SK-N-DZ (cell line): ENCODE results near the gene RSAD1.
"Not testable (repeated sequence)": the region's sequence is repeated elsewhere in the genome, so short reads cannot be mapped to it uniquely, and the experiment has no call there.

ENCODE experiments used
- DNase-seq: peaks from one replicate; pipeline ENCODE4 v3.0.0-alpha.2; 2015; ENCODE audit warnings: low spot score

Gene RSAD1

DNA sequence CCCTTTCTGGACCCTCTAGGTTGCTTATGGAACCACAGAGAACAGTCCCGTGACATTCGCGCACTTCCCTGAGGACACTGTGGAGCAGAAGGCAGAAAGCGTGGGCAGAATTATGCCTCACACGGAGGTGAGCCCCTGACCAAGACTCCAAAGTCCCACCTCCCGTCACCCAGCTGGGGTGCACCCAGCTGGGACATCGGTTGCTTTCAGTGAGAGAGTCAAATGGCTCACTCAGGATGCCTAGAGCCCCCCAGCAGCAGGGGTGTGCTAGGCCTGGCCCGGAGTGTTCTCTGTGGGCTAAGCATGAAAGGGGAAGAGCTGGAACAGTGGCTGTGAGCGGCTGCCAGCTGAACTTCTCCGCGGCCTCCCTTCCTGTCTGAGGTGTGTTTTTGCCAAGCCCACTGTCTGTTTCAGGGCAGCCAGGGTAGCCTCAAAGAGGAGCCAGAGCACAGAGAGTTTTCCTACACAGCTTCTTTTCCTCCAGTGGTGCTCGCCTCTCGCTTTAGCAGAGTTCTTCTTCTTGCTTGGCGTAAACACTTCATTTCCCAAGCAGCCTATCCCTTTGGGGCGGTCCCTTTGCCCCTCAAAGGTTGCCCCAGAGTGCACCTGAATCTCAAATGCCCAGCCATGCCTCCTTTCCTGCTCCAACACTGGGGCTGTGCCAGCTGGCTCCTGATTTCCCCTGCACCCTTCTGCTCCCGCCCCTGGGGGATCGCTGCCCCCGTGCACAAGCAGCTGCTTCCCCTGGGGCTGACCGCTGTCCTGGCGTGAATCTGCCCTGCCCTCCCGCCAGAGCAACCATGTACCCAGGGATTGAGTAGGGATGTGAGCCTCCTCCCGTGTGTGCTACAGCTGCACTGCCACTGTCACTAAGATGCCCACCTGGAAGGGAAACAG, 7.4 kb upstream of the RSAD1 start:
- no peak for DNase-seq

DNA sequence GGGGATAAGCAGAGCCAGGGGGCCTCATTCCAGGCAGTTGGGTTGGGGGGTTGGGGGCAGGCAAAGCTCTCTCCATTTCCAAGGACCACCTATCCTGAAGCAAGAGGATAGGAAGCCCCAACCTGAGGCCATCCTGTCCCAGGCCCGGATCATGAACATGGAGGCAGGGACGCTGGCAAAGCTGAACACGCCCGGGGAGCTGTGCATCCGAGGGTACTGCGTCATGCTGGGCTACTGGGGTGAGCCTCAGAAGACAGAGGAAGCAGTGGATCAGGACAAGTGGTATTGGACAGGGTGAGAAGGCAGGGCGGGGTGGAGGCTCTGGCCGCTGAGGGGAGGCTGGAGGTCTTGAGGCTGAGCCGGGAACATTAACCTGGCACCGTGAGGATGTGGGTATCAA, 6.4 kb upstream of the RSAD1 start:
- no peak for DNase-seq

DNA sequence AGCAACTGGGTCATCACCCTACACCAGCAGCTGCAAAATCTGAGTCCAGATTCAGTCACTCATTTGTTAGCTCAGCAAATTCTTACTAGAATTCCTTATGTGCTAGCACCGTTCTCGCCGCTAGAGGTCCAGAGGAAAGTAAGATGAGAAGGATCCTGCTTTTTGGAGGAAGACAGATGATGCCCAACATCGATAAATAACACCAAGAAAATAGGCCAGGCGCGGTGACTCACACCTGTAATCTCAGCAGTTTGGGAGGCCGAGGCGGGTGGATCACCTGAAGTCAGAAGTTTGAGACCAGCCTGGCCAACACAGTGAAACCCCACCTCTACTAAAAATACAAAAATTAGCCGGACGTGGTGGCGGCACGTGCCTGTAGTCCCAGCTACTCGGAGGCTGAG, 5.9 kb upstream of the RSAD1 start:
- peak; percentile 66 for DNase-seq

DNA sequence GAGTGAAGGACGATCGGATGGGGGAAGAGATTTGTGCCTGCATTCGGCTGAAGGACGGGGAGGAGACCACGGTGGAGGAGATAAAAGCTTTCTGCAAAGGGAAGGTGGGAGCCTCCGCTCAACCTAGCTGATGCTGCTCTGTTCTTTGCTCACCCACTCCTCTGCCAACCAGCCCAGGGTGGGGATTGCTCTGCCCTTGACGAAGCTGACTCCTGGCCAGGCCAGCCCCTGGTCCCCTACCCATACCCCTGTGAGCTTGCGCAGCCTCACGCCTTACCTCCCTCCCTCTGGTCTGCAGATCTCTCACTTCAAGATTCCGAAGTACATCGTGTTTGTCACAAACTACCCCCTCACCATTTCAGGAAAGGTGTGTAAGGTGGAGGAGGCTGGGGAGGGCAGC, 4.8 kb upstream of the RSAD1 start:
- no peak for DNase-seq

DNA sequence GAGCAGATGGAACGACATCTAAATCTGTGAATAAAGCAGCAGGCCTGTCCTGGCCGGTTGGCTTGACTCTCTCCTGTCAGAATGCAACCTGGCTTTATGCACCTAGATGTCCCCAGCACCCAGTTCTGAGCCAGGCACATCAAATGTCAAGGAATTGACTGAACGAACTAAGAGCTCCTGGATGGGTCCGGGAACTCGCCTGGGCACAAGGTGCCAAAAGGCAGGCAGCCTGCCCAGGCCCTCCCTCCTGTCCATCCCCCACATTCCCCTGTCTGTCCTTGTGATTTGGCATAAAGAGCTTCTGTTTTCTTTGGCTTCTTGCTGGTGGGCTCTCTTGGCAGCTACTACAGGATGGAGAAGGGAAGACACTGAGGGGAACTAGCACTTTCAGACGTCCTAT, 4.1 kb upstream of the RSAD1 start:
- no peak for DNase-seq

DNA sequence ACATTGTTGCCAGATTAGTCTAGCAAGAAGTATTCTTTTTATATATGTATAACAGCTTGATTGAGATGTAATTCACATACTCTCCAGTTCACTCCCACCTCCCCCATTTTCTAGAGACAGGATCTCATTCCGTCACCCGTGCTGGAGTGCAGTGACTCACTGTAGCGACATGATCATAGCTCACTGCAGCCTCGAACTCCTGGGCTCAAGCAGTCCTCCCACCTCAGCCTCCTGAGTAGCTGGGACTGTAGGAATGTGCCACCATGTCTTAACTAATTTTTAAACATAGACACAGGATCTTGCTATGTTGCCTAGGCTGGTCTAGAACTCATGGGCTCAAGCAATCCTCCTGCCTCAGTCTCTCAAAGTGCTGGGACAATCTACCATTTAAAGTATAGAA, 3.3 kb upstream of the RSAD1 start:
- DNase-seq: no peak

DNA sequence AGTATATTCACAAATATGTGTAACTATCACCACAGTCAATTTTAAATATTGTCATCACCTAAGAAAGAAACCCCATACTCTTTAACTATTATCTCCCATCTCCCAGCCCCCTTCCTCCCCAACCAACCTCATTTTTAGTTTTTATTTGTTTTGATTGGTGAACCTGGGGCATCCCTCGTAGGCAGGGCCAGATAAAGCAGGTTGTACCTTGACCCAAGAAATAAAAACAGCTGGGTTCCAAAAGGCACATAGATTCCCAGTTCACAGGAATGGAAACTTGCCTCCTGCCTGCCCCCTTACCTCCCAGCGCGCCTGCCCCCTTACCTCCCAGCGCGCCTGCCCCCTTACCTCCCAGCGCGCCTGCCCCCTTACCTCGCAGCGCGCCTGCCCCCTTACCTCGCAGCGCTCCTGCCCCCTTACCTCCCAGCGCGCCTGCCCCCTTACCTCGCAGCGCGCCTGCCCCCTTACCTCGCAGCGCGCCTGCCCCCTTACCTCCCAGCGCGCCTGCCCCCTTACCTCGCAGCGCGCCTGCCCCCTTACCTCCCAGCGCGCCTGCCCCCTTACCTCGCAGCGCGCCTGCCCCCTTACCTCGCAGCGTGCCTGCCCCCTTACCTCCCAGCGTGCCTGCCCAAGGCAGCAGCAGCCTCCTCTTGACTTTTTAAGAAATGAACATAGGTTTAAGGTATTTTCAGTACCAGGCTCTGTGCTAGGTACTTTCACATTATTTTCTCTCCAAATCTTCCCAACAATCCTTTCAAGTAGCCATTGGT, 2.7 kb upstream of the RSAD1 start:
- not testable (repeated sequence) for DNase-seq

DNA sequence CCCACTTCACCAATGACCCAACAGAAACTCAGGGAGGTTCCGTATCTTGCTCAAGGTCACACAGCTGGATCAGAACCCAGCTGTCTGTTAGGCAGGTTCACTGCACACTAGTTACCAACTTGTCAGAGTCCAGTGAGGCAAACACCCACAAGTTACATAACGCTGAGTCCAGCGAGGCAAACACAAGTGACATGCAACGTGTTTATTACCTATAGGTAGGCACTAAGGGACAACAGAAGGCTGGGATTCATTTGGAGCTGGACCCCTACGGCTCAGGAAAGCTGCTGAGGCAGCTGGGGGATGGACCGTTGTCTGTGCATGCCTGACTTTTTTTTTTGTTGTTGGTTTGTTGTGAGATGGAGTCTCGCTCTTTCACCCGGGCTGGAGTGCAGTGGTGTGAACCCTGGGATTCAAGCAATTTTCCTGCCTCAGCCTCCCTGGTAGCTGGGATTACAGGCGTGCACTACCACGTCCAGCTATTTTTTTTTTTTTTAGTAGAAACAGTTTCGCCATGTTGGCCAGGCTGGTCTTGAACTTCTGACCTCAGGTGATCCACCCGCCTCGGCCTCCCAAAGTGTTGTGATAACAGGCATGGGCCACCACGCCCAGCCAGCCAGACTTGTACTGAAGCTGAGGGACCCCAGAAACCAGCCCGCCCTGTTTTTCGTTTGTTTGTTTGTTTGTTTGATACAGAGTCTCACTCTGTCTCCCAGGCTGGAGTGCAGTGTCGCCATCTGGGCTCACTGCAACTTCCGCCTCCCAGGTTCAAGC, 1.9 kb upstream of the RSAD1 start:
- no peak for DNase-seq

DNA sequence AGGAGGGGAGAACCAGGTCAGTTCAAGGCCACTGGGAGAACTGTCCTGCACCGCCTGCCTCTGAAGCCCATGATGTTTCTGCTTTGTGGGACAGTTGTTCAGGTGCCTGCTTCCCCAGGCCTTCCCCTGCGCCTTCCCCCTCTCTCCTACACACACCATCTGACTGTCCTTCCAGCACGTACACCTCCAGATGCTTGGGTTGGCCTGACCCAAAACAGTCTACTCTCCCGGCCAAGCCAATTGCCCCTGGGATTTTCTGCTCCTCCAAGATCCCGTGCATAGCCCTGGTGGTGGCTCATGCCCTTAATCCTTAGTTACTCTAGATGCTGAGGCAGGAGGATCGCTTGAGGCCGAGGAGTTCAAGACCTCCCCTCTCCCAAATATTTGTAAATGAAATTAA, 684 bp upstream of the RSAD1 start:
- DNase-seq: no peak

DNA sequence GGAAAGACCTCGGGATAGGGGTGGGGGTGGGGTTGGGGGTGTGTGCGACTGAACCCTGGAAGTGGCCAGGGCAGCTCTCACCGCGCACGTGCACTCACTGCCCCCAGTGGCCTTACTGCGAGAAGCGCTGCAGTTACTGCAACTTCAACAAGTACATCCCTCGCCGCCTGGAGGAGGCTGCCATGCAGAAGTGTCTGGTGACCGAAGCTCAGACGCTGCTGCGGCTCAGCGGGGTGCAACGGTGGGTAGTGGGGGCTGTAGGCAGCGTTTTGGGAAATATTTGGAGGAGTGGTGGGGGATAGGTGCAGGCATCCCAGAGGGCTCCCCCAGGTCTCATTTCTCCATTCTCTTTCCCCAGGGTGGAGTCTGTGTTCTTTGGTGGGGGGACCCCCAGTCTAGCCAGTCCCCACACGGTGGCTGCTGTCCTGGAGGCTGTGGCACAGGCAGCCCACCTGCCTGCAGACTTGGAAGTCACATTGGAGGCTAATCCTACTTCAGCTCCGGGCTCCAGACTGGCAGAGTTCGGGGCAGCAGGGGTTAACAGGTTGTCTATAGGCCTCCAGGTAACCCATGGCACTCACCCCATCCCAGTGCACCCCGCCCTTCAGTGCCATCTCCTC, 972 bp downstream of the RSAD1 start:
- peak; percentile 90 for DNase-seq

DNA sequence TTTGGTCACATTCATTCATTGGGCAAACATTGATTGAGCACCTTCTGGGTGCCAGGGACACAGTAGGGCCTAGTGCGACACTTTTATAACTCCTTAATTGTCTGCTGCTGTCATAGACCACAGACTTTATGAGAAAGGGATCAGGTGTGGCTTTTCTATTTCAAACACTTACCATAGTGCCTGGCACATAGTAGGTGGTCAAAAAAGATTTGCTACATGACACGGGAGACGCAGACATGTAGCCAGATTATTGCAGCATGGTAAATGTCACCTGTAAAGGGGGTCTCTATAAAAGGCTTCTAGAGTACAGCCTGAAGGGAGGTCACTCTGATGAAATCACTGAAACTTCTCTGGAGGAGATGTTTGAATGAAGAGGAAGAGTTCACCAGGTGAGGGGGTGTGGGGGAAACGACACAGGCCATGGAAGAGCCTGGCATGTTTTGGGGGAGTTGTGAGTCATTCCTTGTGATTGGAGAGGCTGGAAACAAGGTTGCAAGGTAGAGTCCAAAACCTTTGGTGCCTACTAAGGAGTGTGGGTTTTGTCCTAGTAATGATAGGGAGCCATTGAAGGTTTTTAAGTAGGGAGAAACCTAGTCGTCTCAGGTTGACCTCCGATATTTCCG, 1.6 kb downstream of the RSAD1 start:
- no peak for DNase-seq

DNA sequence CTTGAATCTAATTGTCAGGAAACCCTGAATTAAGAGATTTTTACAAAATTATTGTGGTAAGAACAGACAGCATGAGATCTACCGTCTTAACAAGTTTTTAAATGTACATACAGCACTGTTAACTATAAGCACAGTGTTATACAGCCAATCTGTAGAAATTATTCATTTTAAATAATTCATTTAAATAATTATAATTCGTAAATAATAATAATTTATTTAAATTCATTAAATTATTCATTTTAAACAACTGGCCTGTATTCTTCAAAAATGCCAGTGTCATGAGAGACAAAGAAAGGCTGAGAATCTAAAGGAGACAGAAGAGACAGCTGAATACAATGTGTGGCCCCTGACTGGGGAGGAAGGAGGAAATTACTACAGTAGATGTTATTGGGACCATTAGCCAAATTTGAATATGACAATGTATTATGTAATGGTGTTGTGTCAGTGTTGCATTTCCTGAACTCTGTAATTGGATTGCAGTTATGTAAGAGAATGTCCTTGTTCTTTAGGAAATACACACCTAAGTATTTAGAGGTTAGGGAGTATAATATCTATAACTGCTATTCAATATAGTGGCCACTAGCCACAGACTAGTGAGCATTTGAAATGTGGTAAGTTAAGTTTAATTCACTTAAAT, 2.3 kb downstream of the RSAD1 start:
- no peak for DNase-seq

DNA sequence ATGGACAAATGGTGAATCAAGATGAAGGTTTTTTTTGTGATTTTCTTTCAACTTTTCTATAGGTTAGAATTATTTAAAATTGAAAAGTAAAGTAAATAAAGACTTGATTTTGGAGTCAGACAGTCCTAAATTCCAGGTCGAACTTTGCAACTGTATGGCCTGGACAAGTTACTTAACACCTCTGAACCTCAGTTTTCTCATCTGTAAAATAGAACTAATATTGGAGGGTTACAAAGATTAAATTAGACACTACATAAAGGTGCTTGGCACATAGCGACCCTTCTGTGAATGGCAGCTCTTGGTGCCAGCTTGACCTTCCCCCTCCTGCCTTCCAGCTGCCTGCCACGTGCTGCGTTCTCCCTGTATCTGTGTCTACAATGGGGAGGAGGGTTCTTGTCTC, 3.0 kb downstream of the RSAD1 start:
- DNase-seq: no peak

DNA sequence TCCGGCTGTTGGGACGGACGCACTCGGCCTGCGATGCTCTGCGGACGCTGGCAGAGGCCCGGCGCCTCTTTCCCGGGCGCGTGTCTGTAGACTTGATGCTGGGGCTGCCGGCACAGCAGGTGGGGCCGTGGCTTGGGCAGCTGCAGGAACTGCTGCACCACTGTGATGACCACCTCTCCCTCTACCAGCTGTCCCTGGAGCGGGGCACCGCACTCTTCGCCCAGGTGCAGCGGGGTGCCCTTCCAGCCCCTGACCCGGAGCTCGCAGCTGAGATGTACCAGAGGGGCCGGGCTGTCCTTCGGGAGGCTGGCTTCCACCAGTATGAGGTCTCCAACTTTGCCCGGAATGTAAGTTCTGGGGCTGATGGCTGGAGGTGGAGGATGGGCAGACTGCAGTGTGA, 3.5 kb downstream of the RSAD1 start:
- no peak for DNase-seq

DNA sequence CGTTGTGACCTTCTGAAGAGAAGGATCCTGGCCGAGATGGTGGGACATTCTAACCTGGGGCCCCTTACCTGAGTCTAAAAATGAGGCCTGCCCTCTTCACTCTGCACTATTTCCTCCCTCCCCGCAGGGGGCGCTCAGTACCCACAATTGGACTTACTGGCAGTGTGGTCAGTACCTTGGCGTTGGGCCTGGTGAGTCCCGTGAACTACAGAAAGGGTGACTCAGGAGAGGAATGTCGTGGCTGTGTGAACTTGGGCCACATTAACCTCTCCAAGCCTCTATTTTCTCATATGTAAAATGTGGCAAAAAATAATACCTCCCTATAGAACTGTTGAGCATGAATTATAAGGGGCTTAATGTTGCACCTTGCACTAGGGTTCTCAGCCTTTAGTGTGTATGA, 3.9 kb downstream of the RSAD1 start:
- DNase-seq: peak; percentile 77

DNA sequence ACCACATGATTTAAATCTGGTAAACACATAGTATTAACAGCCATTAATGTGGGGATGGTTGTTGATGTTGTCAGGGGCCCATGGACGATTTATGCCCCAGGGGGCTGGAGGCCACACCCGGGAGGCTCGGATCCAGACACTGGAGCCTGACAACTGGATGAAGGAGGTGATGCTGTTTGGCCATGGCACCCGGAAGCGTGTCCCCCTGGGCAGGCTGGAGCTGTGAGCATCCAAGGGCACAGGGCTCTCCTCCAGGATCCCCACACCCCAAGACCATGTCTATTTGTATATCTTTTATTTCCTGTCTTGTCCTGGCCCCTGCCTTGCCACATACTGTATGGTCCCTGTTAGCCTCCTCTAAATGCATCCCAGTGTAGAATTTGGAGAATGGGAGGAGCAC, 4.6 kb downstream of the RSAD1 start:
- DNase-seq: no peak

DNA sequence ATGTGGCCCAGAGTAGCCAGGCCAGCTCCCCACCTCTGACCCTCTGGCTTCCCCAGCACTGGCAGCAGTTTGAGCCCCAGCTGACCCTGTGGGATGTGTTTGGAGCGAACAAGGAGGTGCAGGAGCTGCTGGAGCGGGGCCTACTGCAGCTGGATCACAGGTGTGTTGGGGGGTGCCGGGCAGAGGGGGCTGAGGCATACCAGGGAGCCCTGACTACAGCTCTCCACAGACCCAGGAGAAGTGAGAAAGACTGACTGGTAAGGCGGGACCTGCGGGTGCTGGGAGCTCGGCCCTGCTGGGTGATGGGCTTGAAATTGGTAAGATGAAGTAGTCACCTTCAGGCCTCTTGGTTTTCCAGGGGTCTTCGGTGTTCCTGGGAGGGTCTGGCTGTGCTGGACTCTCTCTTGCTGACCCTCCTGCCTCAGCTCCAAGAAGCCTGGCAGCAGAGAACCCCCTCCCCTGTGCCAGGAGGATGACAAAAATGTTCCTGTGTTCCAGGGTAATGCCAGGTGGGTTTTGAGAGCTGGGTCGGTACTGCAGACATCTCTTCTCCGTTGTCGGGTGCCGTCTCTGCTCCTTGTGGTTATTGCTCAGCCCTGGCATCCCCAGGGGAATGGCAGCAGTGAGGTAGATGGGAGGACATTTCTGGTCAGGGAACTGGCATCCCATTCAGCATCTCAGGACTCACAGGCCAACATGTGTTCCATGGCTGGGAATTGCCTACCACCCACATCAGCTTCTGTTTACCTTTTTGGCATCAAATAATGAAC, 5.9 kb downstream of the RSAD1 start:
- no peak for DNase-seq

DNA sequence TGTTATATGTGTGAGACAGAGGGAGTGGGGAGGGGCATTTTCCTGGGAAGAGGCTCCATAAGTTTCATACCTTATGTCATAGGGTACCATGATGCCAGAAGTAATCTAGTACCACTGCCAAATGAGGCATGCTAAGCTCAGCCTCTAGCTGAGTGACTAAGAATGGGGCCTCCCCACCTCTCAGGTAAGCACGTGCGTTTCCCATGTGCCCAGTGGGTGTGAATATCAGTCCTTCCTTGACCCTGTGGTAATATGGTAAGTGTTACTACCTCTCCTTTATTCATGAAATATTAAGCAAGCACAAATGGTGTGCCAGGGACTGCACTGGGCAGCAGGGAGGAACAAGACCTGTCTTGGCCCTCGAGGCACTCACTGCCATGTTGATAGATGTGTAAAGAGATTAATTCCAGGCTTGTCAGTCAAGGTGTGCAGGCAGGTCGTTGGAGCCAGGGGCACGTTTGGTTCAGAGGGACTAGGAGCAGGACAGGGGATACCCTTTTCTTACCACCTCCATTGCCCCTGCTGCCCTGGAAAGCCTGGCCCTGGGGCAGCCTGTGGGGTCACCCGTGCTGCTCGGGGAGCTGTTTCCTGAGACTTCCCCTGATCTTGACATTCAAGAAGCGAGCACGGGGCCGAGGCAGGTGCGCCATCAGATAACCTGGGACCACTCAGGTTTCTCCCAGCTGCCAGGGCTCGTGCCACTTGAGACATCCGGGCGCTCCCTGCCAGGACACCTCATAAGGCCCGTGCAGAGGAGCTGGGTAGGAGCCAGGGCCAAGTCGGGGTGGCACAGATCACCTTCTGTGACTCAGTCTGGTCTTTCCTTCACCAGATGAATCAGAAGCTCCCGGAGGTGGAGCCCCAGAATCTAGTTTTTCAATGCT, 8.8 kb downstream of the RSAD1 start:
- no peak for DNase-seq

DNA sequence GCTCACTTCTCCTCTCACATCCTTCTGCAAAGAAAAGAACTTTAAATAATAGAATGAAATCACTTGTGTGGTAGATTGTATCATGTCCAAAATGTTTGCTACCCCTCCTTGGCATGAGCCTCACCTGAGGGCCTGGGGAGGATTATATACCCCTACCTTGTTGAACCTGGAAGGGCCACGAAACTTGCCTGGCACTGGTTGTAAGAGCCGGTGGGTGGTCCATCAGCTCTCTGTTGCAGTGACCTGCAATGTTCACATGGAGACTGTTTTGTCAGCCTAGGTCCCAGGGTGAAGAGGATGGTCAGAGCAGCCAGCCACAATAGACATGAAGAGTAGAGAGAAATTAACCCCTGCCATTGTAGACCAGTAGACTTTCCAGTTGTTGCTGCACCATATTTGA, 10.2 kb downstream of the RSAD1 start:
- no peak for DNase-seq
